Activated T-cell treated with anti-CD3 and anti-CD28 coated beads for 4 hours (primary cell): ENCODE results near the gene KRT9.
"Not testable (repeated sequence)": the region's sequence is repeated elsewhere in the genome, so short reads cannot be mapped to it uniquely, and the experiment has no call there.

Source experiments
- DNase-seq: peaks from one replicate; pipeline ENCODE4 v3.0.0-alpha.2; 2020

KRT9 gene

GRCh38 chr17:41542786-41543185, 29.1 kb downstream of the KRT9 start:
- not testable (repeated sequence) for DNase-seq

- DNase-seq: no peak
Measured at GRCh38 chr17:41542357-41542756, 29.5 kb downstream of the KRT9 start.

- no peak for DNase-seq
Measured at GRCh38 chr17:41540921-41541625, 30.8 kb downstream of the KRT9 start.

GRCh38 chr17:41539979-41540701, 31.7 kb downstream of the KRT9 start:
- no peak for DNase-seq

- no peak for DNase-seq
Measured at GRCh38 chr17:41539071-41539492, 32.8 kb downstream of the KRT9 start.

GRCh38 chr17:41538565-41538991, 33.3 kb downstream of the KRT9 start:
- no peak for DNase-seq

- no peak for DNase-seq
Measured at GRCh38 chr17:41537990-41538389, 33.9 kb downstream of the KRT9 start.

- DNase-seq: no peak
Measured at GRCh38 chr17:41537614-41537954, 34.3 kb downstream of the KRT9 start.

- DNase-seq: no peak
Measured at GRCh38 chr17:41536741-41537613, 34.9 kb downstream of the KRT9 start.

- DNase-seq: no peak
Measured at GRCh38 chr17:41535764-41536481, 35.9 kb downstream of the KRT9 start.

GRCh38 chr17:41534899-41535546, 36.8 kb downstream of the KRT9 start:
- DNase-seq: no peak

- no peak for DNase-seq
Measured at GRCh38 chr17:41533613-41534012, 38.2 kb downstream of the KRT9 start.

- DNase-seq: no peak
Measured at GRCh38 chr17:41532947-41533570, 38.8 kb downstream of the KRT9 start.

GRCh38 chr17:41531993-41532392, 39.9 kb downstream of the KRT9 start:
- DNase-seq: no peak

- no peak for DNase-seq
Measured at GRCh38 chr17:41530062-41531048, 41.5 kb downstream of the KRT9 start.

GRCh38 chr17:41529491-41529915, 42.4 kb downstream of the KRT9 start:
- DNase-seq: no peak

- no peak for DNase-seq
Measured at GRCh38 chr17:41528959-41529353, 42.9 kb downstream of the KRT9 start.

GRCh38 chr17:41527063-41528023, 44.5 kb downstream of the KRT9 start:
- no peak for DNase-seq

GRCh38 chr17:41524261-41524660, 47.6 kb downstream of the KRT9 start:
- no peak for DNase-seq
